G401 (cell line): Measurements from ENCODE around the gene SLC47A2. TPM values are rescaled to one million over a fixed set of nuclear protein-coding genes. Genes with fewer than 3 reads are reported as not detected.
A peak's percentile ranks its signal among the peaks of the same experiment; 100 is the strongest.

Experiments
- DNase-seq: peaks from one replicate; pipeline ENCODE4 v3.0.0-alpha.2; 2015; ENCODE audit warnings: low spot score
- in situ Hi-C: cut with HindIII; loops from 2 replicates; pipeline ENCODE4 v1.10.0; 2016; ENCODE audit warnings: low sequenced_read_pairs, mixed read lengths
- total RNA-seq: library from RNA; depleted of rRNA; stranded (reverse); fragments of >200 nt; shearing (Covaris generic); gene quantifications from 2 replicates; pipeline ENCODE4 v1.2.3, GENCODE V29; 2014

Gene SLC47A2
- total RNA-seq, 1 experiment from 2014 or later, result not detected

GRCh38 chr17:19731626-19732025, 15.2 kb upstream of the SLC47A2 start:
- in situ Hi-C loops, result no loop called here
- no peak for DNase-seq

DNA sequence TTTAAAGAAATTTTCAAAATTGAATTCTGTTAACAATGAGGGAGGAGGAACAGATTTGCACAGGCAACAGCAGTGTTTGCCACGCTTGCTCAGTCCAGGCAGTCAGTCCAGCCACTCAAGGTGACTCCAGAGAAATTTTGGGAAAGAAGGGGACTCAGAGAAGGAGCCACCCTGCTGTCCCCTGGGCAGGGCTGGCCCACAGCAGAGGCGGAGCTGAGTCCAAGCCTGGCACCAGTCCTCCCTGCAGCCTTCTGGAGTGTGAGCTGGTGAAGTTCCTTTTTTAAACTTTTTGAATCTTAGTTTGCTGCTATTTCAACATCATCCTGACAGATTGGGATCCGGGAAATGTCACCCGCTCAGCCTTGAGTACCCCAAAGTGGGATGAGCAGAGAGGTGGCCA, 14.5 kb upstream of the SLC47A2 start:
- DNase-seq, result no peak
- in situ Hi-C loops, result no loop called here

GRCh38 chr17:19729900-19730299, 13.5 kb upstream of the SLC47A2 start:
- no peak for DNase-seq
- in situ Hi-C loops, result no loop called here

DNA sequence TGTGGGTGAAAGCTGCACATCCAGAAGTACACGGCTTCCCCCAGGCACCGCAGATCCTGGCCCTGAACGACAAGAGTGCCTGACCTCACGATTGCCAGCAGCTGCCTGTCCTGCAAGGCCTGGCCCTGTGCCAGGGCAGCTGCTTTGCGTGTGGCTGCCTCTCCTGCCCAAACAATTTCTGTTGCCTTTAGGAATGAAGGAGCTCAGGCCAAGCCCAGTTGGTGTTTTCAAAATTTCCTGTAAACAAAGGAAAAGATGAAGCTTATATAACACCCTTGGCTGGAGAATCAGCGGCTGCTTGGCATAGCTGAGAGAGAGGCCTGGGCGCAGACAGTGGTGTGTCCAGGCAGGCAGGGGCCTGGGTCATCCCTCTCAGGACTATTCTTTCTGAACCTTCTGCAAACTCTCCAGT, 11.7 kb upstream of the SLC47A2 start:
- DNase-seq, result peak; percentile 81
- in situ Hi-C loops, result no loop called here

- in situ Hi-C loops, result no loop called here
- peak; percentile 54 for DNase-seq
Observed at GRCh38 chr17:19727501-19728078, 11.2 kb upstream of the SLC47A2 start.

- in situ Hi-C loops, result no loop called here
- no peak for DNase-seq
Observed at GRCh38 chr17:19726631-19727376, 10.4 kb upstream of the SLC47A2 start.

DNA sequence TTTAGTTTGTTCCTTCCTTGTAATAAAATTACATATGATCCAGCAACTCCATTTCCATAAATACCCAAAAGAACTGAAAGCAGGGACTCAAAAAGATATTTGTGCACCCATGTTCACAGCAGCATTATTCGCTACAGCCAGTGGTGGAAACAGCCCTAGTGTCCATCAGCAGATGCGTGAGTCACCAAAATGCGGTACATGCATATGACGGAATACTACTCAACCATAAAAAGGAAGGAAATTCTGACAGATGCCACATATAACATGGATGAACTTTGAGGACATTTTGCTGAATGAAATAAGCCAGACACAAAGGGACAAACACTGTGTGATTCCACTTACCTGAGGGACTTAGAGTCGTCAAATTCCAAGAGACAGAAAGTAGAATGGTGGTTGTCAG, 9.1 kb upstream of the SLC47A2 start:
- in situ Hi-C loops, result no loop called here
- no peak for DNase-seq

DNA sequence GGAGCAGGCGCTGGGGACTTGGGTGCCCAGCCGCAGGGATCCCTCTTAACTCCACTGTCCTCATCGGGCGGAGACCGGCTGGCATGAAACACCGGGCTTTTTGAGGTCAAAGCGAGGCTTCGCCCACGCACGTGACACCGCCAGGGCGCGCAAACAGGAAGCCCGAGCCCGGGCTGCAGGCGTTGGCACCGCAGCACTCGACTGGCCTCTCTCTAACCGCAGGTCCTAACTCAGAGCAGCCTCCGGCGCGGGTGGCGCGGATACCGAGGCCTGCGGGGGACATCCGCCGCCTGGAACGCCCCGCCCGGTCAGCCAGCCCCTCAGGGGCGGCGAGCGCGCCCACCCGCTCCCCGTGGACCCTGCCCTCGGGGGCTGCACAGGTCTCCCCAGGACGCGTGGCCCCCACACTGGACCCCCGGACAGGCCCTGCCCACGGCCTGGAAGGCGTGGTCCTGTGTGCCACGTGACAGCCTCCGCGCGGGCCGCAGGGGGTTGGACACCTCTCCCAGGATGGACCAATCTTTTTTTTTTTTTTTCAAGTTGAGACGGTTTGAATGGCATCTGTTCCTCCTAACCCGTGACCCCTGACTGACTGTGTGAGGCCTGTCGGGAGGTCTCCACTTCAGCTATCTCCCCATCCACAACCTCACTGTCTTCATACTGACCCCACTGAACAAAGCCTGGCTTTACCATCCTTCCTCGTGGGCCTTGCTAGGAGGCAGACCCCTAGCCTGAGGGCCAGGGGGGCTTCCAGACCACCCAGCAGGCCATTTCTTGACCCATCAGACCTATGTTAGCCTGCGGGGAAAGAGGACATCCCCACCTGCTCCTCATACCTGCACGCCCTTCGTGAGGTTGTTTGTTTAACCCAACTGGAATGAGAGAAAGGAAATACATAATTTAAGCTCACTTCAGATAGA, 8.4 kb upstream of the SLC47A2 start:
- in situ Hi-C loops, result no loop called here
- peak; percentile 42 for DNase-seq

- DNase-seq, result no peak
- in situ Hi-C loops, result no loop called here
Observed at GRCh38 chr17:19723964-19724363, 7.6 kb upstream of the SLC47A2 start.

GRCh38 chr17:19720631-19721426, 4.4 kb upstream of the SLC47A2 start:
- no peak for DNase-seq
- in situ Hi-C loops, result no loop called here

DNA sequence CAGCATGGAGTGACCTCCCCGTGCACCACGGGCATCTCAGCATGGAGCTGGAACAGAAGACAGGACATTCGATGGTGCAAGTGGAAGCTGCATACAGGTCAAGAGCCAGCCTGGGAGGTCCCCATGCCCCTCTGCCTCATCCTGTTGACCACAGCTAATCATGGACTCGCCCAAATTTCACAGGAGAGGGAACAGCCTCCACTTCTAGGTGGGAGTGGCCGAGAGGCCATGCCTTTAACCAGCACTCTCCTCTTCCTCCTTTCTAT, 3.8 kb upstream of the SLC47A2 start:
- no peak for DNase-seq
- in situ Hi-C loops, result no loop called here

DNA sequence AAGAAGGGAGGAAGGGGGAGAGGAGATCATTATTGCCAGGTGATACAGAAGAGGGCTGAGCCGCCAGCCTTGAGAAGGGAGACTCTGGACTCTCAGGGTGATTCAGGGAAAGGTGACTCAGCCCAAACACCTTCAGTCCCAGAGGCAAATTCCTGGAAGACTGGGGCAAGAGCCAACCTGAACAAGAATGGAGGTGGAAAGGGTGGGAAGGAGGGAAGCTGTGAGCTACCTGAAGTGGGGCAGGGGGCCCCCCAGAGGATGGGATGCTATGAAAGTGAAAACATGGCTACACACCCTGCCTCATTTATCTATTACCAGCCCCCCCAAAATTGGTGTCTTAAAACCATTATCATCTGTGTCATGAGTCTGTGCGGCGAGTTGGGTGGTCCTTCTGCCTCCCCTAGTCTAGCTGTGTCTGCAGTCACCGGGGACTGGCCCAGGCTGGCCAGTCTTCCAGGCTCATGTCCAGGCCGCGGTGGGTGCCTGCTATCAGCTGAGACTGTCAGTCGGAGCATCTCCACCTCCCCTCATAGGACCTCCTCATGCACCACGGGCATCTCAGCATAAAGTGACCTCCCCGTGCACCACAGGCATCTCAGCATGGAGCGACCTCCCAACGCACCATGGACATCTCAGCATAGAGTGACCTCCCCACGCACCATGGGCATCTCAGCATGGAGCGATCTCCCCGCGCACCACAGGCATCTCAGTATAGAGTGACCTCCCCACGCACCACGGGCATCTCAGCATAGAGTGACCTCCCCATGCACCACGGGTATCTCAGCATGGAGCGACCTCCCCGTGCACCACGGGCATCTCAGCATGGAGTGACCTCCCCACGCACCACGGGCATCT, 3.2 kb upstream of the SLC47A2 start:
- DNase-seq, result no peak
- in situ Hi-C loops, result no loop called here

- DNase-seq, result no peak
- in situ Hi-C loops, result no loop called here
Observed at GRCh38 chr17:19718613-19719354, 2.4 kb upstream of the SLC47A2 start.

GRCh38 chr17:19718041-19718612, 1.7 kb upstream of the SLC47A2 start:
- in situ Hi-C loops, result no loop called here

GRCh38 chr17:19717411-19717908, 1.1 kb upstream of the SLC47A2 start:
- in situ Hi-C loops, result no loop called here
- no peak for DNase-seq

More at GRCh38 chr17:19718041-19718612, 1.7 kb upstream of the SLC47A2 start:
- no peak for DNase-seq

GRCh38 chr17:19717031-19717360, 612 bp upstream of the SLC47A2 start:
- in situ Hi-C loops, result no loop called here
- DNase-seq, result no peak

GRCh38 chr17:19714542-19715411, 1.6 kb downstream of the SLC47A2 start:
- DNase-seq, result no peak
- in situ Hi-C loops, result no loop called here
